GM21515 (cell line): ENCODE data around the gene ESRP2.

Experiments used
- ATAC-seq: cut with Tn5 transposase; IDR thresholded peaks from one replicate; pipeline ENCODE4 v1.9.1; 2021; ENCODE audit not compliant: unreplicated experiment

ESRP2 gene

GRCh38 chr16:68223072-68223471, 12.9 kb downstream of the ESRP2 start:
- ATAC-seq: no peak

GRCh38 chr16:68219725-68220351, 16.1 kb downstream of the ESRP2 start:
- no peak for ATAC-seq

DNA sequence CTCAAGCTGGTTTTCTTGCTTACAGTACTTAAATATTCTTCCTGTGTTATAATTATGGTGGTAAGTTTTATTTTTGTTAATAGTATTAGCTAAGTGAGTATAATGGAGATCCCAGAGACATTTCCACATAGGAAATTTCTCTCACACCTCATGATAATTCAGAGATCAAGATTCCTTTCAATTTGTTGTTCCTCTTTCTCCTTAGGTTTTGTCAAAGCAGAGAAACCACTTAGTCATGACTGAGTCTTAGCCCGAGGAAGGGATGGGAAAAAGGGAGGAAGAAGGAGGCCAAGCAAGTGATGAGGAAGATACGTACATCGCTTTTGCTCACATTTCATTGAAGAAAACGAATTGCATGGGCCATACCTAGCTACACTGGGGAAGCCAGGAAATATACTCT, 18.4 kb downstream of the ESRP2 start:
- no peak for ATAC-seq

DNA sequence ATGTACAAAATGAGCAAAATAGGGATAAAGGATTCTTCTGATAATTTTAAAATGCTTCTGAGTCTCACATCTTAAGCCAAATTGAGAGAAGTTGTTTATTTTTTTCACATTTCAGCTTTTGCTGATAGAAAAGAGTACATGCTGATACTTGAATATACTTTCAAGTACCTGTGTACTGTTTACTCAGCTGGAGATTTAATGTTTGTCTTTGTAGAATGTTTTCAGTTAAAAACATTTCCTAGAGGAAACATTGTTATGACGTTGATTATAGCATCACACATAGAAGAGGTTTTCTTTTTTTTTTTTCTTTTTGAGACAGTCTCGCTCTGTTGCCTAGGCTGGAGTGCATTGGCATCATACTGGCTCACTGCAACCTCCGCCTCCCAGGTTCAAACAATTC, 19.7 kb downstream of the ESRP2 start:
- no peak for ATAC-seq

- ATAC-seq: no peak
Measured at GRCh38 chr16:68215302-68215701, 20.6 kb downstream of the ESRP2 start.

DNA sequence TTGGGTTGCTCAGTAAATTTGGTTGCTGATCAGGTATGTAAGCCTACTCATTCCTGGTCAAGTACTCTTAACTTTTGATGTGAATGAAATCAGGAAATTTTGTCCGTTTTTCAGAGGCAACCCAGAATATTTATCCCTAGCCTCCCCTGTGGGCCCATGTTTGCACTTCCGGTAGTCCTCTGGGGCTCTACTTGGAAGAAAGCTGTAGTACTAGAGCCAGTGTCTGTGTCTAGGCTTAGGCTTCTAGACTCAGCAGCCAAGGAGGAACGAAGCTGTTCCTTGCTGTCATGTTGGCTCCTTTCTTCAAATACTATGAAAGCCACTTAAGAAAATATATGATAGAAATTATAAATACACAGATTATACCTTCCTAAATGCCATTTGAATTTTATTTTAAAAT, 21.2 kb downstream of the ESRP2 start:
- no peak for ATAC-seq

DNA sequence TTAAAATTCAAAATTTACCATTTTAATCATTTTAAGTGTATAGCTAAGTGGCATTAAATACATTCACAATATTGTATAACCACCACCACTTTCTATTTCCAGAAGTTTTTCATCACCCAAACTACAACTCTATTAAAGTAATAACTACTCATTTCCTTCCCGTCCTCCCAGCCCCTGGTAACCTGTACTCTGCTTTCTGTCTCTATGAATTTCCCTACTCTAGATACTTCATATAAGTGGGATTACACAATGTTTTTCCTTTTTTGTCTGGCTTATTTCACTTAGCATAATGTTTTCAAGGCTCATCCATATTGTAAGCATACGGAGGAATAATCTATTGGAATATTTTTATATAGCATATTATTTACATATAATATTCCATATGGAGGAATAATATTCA, 29.7 kb downstream of the ESRP2 start:
- no peak for ATAC-seq

DNA sequence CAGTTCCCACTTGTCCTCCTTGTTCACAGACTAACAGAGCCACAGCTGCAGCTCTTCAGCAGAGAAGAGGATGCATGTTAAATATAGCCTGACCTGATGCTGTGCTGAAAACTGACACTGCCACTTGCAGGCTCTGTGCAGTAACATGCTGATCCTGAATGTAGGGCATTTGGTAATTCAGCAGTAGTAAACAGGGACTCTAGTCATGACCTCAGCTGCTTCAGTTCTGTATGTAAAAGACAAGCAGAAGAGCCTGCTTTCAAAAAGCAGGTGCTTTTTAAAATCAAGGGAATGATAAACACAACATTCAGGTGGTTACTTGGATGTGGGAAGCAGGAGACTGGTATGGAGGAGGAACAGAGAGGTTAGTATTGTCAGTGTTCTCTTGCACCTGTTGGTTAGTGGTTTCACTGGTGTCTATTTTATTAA, 33.8 kb downstream of the ESRP2 start:
- ATAC-seq: no peak

- no peak for ATAC-seq
Measured at GRCh38 chr16:68200088-68200783, 35.7 kb downstream of the ESRP2 start.

DNA sequence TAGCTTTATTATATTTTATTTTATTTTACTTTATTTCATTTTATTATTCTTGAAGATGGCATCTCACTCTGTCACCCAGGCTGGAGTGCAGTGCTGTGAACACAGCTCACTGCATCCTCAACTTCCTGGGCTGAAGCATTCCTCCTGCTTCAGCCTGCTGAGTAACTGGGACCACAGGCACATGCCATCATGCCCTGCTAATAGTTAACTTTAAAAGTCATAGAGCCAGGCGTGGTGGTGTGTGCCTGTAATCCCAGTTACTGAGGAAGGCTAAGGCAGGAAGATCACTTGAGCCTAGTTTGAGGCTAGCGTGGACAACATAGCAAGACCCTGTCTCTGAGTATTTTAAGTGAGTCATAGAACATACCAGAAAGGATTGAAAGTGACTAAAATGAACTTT, 38.7 kb downstream of the ESRP2 start:
- no peak for ATAC-seq

GRCh38 chr16:68194251-68194650, 41.7 kb downstream of the ESRP2 start:
- no peak for ATAC-seq

DNA sequence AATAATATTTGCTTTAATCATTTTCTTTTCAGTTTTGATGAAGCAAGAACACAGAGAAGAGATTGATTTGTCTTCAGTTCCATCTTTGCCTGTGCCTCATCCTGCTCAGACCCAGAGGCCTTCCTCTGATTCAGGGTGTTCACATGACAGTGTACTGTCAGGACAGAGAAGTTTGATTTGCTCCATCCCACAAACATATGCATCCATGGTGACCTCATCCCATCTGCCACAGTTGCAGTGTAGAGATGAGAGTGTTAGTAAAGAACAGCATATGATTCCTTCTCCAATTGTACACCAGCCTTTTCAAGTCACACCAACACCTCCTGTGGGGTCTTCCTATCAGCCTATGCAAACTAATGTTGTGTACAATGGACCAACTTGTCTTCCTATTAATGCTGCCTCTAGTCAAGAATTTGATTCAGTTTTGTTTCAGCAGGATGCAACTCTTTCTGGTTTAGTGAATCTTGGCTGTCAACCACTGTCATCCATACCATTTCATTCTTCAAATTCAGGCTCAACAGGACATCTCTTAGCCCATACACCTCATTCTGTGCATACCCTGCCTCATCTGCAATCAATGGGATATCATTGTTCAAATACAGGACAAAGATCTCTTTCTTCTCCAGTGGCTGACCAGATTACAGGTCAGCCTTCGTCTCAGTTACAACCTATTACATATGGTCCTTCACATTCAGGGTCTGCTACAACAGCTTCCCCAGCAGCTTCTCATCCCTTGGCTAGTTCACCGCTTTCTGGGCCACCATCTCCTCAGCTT, 45.0 kb downstream of the ESRP2 start:
- no peak for ATAC-seq

DNA sequence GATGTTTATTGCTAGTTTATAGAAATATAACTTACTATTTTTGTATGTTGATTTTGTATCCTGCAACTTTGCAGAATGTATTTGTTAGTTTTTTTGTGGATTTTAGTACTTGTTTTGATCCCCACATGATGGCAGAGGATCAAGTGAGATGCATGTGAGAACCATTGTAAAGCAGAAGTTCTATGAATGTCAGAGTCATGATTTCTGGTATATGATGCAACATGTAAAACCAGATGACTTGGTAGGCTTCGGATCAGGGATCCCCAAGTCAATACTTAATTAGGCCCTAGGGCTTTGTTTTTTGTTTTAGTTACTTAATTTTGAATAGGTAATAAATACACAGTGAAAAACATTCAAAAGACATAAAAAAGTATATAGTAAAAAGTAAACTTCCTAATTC, 45.8 kb downstream of the ESRP2 start:
- ATAC-seq: no peak

- ATAC-seq: no peak
Measured at GRCh38 chr16:68188170-68188569, 47.8 kb downstream of the ESRP2 start.

DNA sequence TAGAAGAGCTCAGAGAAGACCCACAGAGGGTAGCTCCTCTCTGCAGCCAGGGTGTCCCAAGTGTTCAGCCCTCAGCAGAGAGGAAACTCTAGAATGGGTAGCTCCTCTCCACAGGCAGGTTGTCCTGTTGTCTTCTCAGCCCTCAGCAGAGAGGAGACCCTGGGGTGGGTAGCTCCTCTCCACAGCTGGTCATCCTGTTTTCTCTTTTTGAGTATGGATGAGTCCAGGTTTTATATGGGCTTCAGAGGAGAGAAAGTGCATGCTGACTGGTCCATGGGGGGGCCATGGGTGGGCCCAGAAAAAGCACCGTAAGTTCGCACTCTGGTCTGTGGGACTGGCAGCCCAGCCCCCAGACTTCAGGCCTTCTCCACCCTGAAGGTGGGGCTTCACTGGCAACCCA, 48.4 kb downstream of the ESRP2 start:
- ATAC-seq: no peak

GRCh38 chr16:68186877-68187276, 49.0 kb downstream of the ESRP2 start:
- ATAC-seq: no peak

GRCh38 chr16:68183046-68183445, 52.9 kb downstream of the ESRP2 start:
- no peak for ATAC-seq

- no peak for ATAC-seq
Measured at GRCh38 chr16:68179855-68180254, 56.1 kb downstream of the ESRP2 start.

DNA sequence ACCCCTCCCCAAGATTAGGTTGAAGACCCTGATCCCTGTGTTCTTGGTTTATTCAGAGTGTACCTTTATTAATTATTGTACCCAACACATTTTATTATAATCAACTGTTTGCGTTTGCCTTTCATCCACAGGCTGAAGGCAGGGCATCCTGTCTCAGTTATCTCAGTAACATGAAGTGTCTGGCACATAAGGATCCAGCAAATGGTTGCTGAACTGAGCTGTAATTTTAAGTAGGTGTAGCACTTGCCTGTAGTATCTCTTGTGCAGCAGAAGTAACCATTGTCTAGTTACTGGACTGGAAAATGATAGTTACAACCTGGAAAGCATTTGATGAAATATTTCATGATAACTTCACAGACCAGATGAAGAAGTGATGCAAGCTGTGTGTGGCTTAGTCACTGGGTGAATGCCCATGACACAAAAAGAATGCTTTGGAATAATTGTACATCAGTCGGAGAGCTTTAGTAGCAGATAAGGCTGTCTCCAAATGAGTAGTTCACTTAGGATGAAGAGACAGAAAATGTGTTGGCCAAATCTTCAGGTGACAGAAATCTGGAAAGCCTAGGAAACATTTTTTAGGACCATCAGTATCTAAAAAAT, 56.6 kb downstream of the ESRP2 start:
- no peak for ATAC-seq
